Lung (tissue), 12 donors: ENCODE data around the gene CD300LF. TPM values are rescaled to one million over a fixed set of nuclear protein-coding genes. Genes with fewer than 3 reads are reported as not detected.

ENCODE experiments used
- ATAC-seq: fragments of 200-7000 bp; cut with Tn5 transposase; one replicate; pipeline ENCODE4 v1.9.1; 2020; ENCODE audit warnings: moderate number of reproducible peaks; ENCODE audit not compliant: insufficient read depth, low FRiP score
- DNase-seq, 3 donors: peaks; one replicate each; pipeline ENCODE4 v3.0.0-alpha.2; 2013 to 2017
- H3K27ac ChIP-seq, 2 donors: one replicate each; pipeline ENCODE4 v1.5.1; 2013; ENCODE audit warnings: mild to moderate bottlenecking in 2 of 2, moderate library complexity in 2 of 2, control low read depth in 1 of 2, inconsistent platforms in 1 of 2, low read depth in 1 of 2, low read length in 1 of 2
- H3K27me3 ChIP-seq, 3 donors: one replicate each; pipeline ENCODE4 v1.5.1; 2013; ENCODE audit warnings: low read length in 2 of 3; ENCODE audit not compliant: control insufficient read depth in 3 of 3, insufficient read depth in 3 of 3
- H3K36me3 ChIP-seq, 4 donors: one replicate each; pipeline ENCODE4 v1.5.1; 2013; ENCODE audit warnings: low read length in 4 of 4, mild to moderate bottlenecking in 1 of 4, moderate library complexity in 1 of 4; ENCODE audit not compliant: control insufficient read depth in 4 of 4, insufficient read depth in 4 of 4
- H3K4me1 ChIP-seq, 5 donors: one replicate each; pipeline ENCODE4 v1.5.1; 2013; ENCODE audit warnings: low read length in 5 of 5, mild to moderate bottlenecking in 2 of 5, moderate library complexity in 1 of 5; ENCODE audit not compliant: control insufficient read depth in 5 of 5, insufficient read depth in 5 of 5
- H3K4me3 ChIP-seq: one replicate; pipeline ENCODE4 v1.5.1; 2013; ENCODE audit warnings: mild to moderate bottlenecking, control low read depth, moderate library complexity
- H3K9ac ChIP-seq, 2 donors: one replicate each; pipeline ENCODE4 v1.5.1; 2013; ENCODE audit warnings: low read length in 2 of 2, control low read depth in 1 of 2; ENCODE audit not compliant: insufficient read depth in 1 of 2
- H3K9me3 ChIP-seq, 4 donors: one replicate each; pipeline ENCODE4 v1.5.1; 2013; ENCODE audit warnings: low read length in 3 of 4, mild to moderate bottlenecking in 1 of 4, moderate library complexity in 1 of 4; ENCODE audit not compliant: control insufficient read depth in 4 of 4, insufficient read depth in 3 of 4
- WGBS, 2 donors: extraction: QIAGEN DNeasy Blood & Tissue Kit; methylation state at CpG; one replicate each; pipeline ENCODE4 v1.1.7; 2013; 5-methylcytosine and 5-hydroxymethylcytosine counted together
- polyA plus RNA-seq, 2 donors: library from polyadenylated mRNA; stranded (reverse); fragments of 200-250 nt; gene quantifications; one replicate each; pipeline ENCODE4 v1.2.1, GENCODE V29; 2013
- total RNA-seq, 2 donors: library from RNA; depleted of rRNA in 1 of 2; stranded (reverse); fragments of >200 nt in 1 of 2; gene quantifications; one replicate each; pipeline ENCODE4 v1.2.1, GENCODE V29; 2014 to 2021
- TF ChIP-seq, protein P1 (sequence below): IDR thresholded peaks from 2 replicates; pipeline ENCODE4 v1.5.1; 2012; ENCODE audit warnings: mild to moderate bottlenecking; ENCODE audit errors: control extremely low read depth, extremely low read depth
- donor health status: control.
- donor health status: control.
- donor health status: Bipolar disorder and iron deficiency.
- donor health status: healthy.
- donor health status: DM: yes; HTN: yes; CAD: no.

Gene CD300LF
- total and polyA plus RNA-seq, 4 donors, result 8.6 to 35.1 (median 26.2) TPM

DNA sequence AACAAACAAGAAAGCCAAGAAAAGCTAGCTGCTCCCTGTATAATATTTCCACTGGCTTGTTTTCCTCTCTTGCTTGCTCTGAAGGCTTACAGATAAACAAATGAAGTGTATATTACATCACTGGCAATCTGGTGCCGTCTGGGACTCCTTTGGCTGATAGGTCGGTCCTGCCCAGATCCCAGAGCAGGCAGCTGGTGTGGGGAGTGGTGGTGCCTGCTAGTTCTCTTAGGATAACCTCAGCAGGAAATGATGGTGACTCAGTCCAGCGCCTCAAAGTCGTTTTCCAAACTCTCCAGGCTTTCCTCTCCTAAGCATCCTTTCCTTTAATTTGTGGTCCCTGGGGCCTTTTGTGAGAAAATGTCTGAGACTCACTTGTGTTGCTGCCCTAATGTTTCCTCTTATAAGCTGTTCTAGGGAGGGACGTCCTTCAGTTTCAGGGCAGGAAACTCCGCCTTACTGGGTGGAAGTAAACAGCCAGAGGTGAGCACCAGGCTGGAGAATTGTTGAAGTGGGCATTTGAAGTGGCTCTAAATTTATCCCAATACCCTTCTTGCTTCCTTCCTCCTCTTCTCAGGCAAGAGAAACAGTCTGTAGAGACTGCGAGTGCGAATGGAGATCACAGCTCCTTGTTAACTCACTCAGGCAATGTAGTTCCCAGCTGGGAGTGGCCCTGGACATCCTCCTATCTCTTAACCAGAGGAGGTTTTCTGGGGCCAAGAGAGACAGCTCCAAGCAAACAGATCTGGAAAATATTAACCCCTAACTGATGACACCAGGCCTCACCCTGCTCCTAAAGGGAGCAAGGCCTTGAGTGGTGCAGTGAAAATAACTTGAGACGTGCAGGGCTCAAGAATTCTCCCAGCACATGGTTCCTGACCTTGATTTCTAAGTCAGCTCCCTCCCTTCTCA, 34.9 kb downstream of the CD300LF start:
- no peaks in the 10 kb centered on the region for H3K36me3 ChIP-seq
- peak overlapping the region in 1 of 2 donors; percentile 15 for H3K27ac ChIP-seq
- TF ChIP-seq, protein P1, sequence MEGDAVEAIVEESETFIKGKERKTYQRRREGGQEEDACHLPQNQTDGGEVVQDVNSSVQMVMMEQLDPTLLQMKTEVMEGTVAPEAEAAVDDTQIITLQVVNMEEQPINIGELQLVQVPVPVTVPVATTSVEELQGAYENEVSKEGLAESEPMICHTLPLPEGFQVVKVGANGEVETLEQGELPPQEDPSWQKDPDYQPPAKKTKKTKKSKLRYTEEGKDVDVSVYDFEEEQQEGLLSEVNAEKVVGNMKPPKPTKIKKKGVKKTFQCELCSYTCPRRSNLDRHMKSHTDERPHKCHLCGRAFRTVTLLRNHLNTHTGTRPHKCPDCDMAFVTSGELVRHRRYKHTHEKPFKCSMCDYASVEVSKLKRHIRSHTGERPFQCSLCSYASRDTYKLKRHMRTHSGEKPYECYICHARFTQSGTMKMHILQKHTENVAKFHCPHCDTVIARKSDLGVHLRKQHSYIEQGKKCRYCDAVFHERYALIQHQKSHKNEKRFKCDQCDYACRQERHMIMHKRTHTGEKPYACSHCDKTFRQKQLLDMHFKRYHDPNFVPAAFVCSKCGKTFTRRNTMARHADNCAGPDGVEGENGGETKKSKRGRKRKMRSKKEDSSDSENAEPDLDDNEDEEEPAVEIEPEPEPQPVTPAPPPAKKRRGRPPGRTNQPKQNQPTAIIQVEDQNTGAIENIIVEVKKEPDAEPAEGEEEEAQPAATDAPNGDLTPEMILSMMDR, result no peak
- H3K4me1 ChIP-seq, result peaks cover 0 to 16% (median 6%) of the 10 kb centered on the region in 5 donors
- H3K9ac ChIP-seq, result no peak overlapping the region
- H3K27me3 ChIP-seq, result peaks cover 0 to 7% (median 0%) of the 10 kb centered on the region in 3 donors
- peak; percentile 22 to 73 (median 39) for DNase-seq
- 18 to 20% methylated on average over 9 of the region's 9 CpGs for WGBS, 2 donors
- H3K4me3 ChIP-seq, result no peak overlapping the region
- no peaks in the 10 kb centered on the region for H3K9me3 ChIP-seq
- peak; percentile 53 for ATAC-seq

DNA sequence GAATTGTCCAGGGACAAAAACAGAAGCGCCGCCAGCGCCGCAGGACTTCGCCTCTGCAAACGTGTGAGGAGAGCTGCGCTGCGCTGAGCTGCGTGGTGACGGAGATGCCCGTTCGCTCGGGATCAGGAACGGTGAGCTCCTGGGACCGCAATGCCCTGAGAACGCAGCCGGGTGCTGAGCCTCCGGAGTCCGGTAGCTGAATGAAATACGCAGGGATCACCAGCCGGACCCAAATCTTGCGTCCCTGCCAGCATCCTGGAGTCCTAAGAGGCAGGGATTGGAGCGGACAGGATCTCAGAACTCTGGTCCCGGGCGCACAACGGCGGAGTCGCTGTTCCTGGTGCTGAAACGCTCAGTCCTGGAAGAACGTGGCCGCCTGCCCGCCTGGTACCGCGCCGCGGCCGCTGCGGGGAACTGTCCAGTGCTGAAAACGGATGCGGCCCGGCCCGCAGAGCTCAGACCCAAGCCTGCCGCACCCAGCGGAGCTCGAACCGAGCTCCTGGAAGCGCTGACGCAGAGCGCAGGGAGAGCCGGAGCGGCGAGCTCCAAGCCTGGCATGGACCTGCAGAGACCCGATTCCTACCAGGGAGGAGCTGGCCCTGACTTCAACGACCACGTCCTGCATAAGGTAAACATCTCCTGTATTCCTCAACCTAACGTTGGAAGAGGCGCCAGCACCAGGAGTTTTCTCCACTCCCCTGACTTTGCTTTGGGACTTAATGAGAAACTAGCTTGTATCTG, 41.5 kb downstream of the CD300LF start:
- H3K27ac ChIP-seq, result no peak overlapping the region
- H3K9ac ChIP-seq, result no peak overlapping the region
- peak; percentile 91 to 94 (median 92) for DNase-seq
- H3K36me3 ChIP-seq, result no peaks in the 10 kb centered on the region
- peaks cover 0 to 2% (median 0%) of the 10 kb centered on the region in 5 donors for H3K4me1 ChIP-seq
- no peak overlapping the region for H3K4me3 ChIP-seq
- peak; percentile 83 for ATAC-seq
- no peaks in the 10 kb centered on the region for H3K9me3 ChIP-seq
- 8 to 10% methylated on average over 57 of the region's 57 CpGs for WGBS, 2 donors
- TF ChIP-seq, protein P1, result no peak
- peaks cover 0 to 3% (median 0%) of the 10 kb centered on the region in 3 donors for H3K27me3 ChIP-seq

DNA sequence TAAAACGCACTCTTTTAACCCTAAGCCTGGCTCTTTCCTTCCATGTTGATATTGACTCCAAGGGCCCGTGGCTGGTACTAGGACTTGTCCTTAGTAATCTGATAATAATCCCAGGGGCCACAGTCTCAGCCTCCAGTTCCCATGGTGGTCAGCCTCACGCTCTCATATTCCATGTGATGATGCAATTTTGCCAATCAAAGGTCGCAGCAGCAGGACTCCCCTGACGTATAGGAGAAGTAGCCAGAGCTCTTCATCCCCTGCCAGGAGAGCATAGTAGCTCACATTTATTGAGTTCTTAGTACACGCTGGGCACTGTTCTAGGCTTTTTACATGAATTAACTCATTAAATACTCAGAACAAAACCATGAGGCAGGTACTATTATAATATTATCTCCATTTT, 42.4 kb downstream of the CD300LF start:
- Histone ChIP-seq H3K27me3 (peaks cover 0 to 3% (median 0%) of the 10 kb centered on the region in 3 donors), H3K4me3 (no peak overlapping the region), H3K27ac (no peak overlapping the region), H3K9me3 (no peaks in the 10 kb centered on the region), H3K36me3 (no peaks in the 10 kb centered on the region), H3K4me1 (peaks cover 0 to 2% (median 0%) of the 10 kb centered on the region in 5 donors), H3K9ac (no peak overlapping the region)
- ATAC-seq, result no peak
- no peak for DNase-seq
- TF ChIP-seq, protein P1, result no peak
- WGBS, 2 donors, result 78 to 80% methylated on average over 6 of the region's 6 CpGs
